Right atrium auricular region (tissue), 2 donors: ENCODE measurements around the gene PPP6R1. TPM values are rescaled to one million over a fixed set of nuclear protein-coding genes. Genes with fewer than 3 reads are reported as not detected.

Source experiments
- DNase-seq: peaks from one replicate; pipeline ENCODE4 v3.0.0-alpha.2; 2019; ENCODE audit warnings: low spot score
- H3K27ac ChIP-seq, 2 donors: fragments of 200-600 bp; sonication (generic); 1 replicate in 1 of 2; 2 replicates in 1 of 2; pipeline ENCODE4 v1.5.1; 2016 to 2019
- H3K27me3 ChIP-seq, 2 donors: fragments of 200-600 bp; sonication (generic); one replicate each; pipeline versions ENCODE4 v1.5.1 to v1.6.0; 2017 to 2019
- H3K36me3 ChIP-seq: fragments of 200-600 bp; sonication (generic); one replicate; pipeline ENCODE4 v1.5.1; 2016
- H3K4me1 ChIP-seq, 2 donors: fragments of 200-600 bp; sonication (generic); one replicate each; pipeline versions ENCODE4 v1.5.1 to v1.6.0; 2017 to 2019
- H3K4me3 ChIP-seq, 2 donors: fragments of 200-600 bp; sonication (generic); 1 replicate in 1 of 2; 2 replicates in 1 of 2; pipeline ENCODE4 v1.5.1; 2017 to 2019; ENCODE audit warnings: mild to moderate bottlenecking in 1 of 2, moderate library complexity in 1 of 2
- H3K9me3 ChIP-seq, 2 donors: fragments of 200-600 bp; sonication (generic); one replicate each; pipeline ENCODE4 v1.5.1; 2019
- CTCF ChIP-seq, 2 donors: fragments of 200-600 bp; sonication (generic); IDR thresholded peaks; one replicate each; pipeline ENCODE4 v1.5.1; 2019; ENCODE audit warnings: antibody characterized with exemption in 2 of 2
- total RNA-seq, 2 donors: library from RNA; depleted of rRNA; stranded (reverse); fragments of >200 nt; gene quantifications; one replicate each; pipeline ENCODE4 v1.1.0, GENCODE V29; 2016

PPP6R1 gene
- total RNA-seq, 2 donors from 2014 or later, result 28.7 to 35.5 TPM

- H3K9me3 ChIP-seq, result no peaks in the 10 kb centered on the region
- H3K27me3 ChIP-seq, result no peaks in the 10 kb centered on the region
- no peaks in the 10 kb centered on the region for H3K36me3 ChIP-seq
- DNase-seq, result no peak
- peaks cover 3 to 76% of the 10 kb centered on the region in 2 donors for H3K4me1 ChIP-seq
- no peak for TF ChIP-seq CTCF (IDR thresholded peaks at IDR 0.05)
- peak overlapping the region; percentile 1 to 18 for H3K4me3 ChIP-seq
- H3K27ac ChIP-seq, result peak overlapping the region; percentile 31 to 55
These were observed 4.2 kb downstream of the PPP6R1 start for GRCh38 chr19:55254625-55254977.

GRCh38 chr19:55253842-55254624 lies 4.8 kb downstream of the PPP6R1 start:
- TF ChIP-seq CTCF (IDR thresholded peaks at IDR 0.05), result no peak
- Histone ChIP-seq H3K9me3 (no peaks in the 10 kb centered on the region), H3K4me3 (peak overlapping the region; percentile 1 to 18), H3K27me3 (no peaks in the 10 kb centered on the region), H3K4me1 (peaks cover under 1 to 77% of the 10 kb centered on the region in 2 donors), H3K36me3 (no peaks in the 10 kb centered on the region), H3K27ac (peak overlapping the region in 1 of 2 donors; percentile 31)
- DNase-seq, result no peak

- no peak overlapping the region for H3K4me3 ChIP-seq
- DNase-seq, result no peak
- H3K4me1 ChIP-seq, result peaks cover 0 to 85% of the 10 kb centered on the region in 2 donors
- no peaks in the 10 kb centered on the region for H3K9me3 ChIP-seq
- no peak for TF ChIP-seq CTCF (IDR thresholded peaks at IDR 0.05)
- no peak overlapping the region for H3K27ac ChIP-seq
- no peaks in the 10 kb centered on the region for H3K36me3 ChIP-seq
- no peaks in the 10 kb centered on the region for H3K27me3 ChIP-seq
These were observed 5.8 kb downstream of the PPP6R1 start for GRCh38 chr19:55252760-55253663.

- DNase-seq, result no peak
- Histone ChIP-seq H3K9me3 (no peaks in the 10 kb centered on the region), H3K27me3 (no peaks in the 10 kb centered on the region), H3K4me1 (peaks cover 0 to 81% of the 10 kb centered on the region in 2 donors), H3K36me3 (peaks cover 3% of the 10 kb centered on the region), H3K27ac (peak overlapping the region; percentile 31 to 56), H3K4me3 (no peak overlapping the region)
- TF ChIP-seq CTCF (IDR thresholded peaks at IDR 0.05), result no peak
These were observed 7.3 kb downstream of the PPP6R1 start for GRCh38 chr19:55251341-55252081.

GRCh38 chr19:55250262-55251036 lies 8.4 kb downstream of the PPP6R1 start:
- DNase-seq, result no peak
- peaks cover 13% of the 10 kb centered on the region for H3K36me3 ChIP-seq
- no peak overlapping the region for H3K4me3 ChIP-seq
- no peaks in the 10 kb centered on the region for H3K9me3 ChIP-seq
- no peak overlapping the region for H3K27ac ChIP-seq
- peaks cover 0 to 70% of the 10 kb centered on the region in 2 donors for H3K4me1 ChIP-seq
- no peaks in the 10 kb centered on the region for H3K27me3 ChIP-seq
- TF ChIP-seq CTCF (IDR thresholded peaks at IDR 0.05), result no peak
